COR-L47 (cell line): Measurements from ENCODE around the gene TMEM147.
A peak's percentile ranks its signal among the peaks of the same experiment; 100 is the strongest.

Experiments
- DNase-seq: peaks from one replicate; lab custom pipeline; 2025; lab: John Stamatoyannopoulos, UW

TMEM147 gene

GRCh38 chr19:35549174-35549788 lies 3.9 kb downstream of the TMEM147 start:
- DNase-seq, result peak; percentile 61

- no peak for DNase-seq
Measured at GRCh38 chr19:35549879-35550523, 4.6 kb downstream of the TMEM147 start.

- no peak for DNase-seq
Measured at GRCh38 chr19:35551091-35551810, 5.8 kb downstream of the TMEM147 start.

- no peak for DNase-seq
Measured at GRCh38 chr19:35552534-35553384, 7.3 kb downstream of the TMEM147 start.

- DNase-seq, result no peak
Measured at GRCh38 chr19:35553385-35554000, 8.1 kb downstream of the TMEM147 start.

- DNase-seq, result no peak
Measured at GRCh38 chr19:35554076-35554475, 8.7 kb downstream of the TMEM147 start.

- DNase-seq, result peak; percentile 25
Measured at GRCh38 chr19:35555301-35556005, 10.0 kb downstream of the TMEM147 start.

GRCh38 chr19:35556025-35556590 lies 10.7 kb downstream of the TMEM147 start:
- DNase-seq, result no peak

GRCh38 chr19:35556846-35557538 lies 11.6 kb downstream of the TMEM147 start:
- DNase-seq, result no peak

GRCh38 chr19:35557539-35558399 lies 12.3 kb downstream of the TMEM147 start:
- DNase-seq, result no peak

- no peak for DNase-seq
Measured at GRCh38 chr19:35558400-35559280, 13.2 kb downstream of the TMEM147 start.

GRCh38 chr19:35559281-35559659 lies 13.8 kb downstream of the TMEM147 start:
- no peak for DNase-seq

- DNase-seq, result no peak
Measured at GRCh38 chr19:35559781-35560180, 14.4 kb downstream of the TMEM147 start.

- no peak for DNase-seq
Measured at GRCh38 chr19:35560271-35560670, 14.8 kb downstream of the TMEM147 start.

GRCh38 chr19:35560677-35561076 lies 15.3 kb downstream of the TMEM147 start:
- DNase-seq, result no peak

GRCh38 chr19:35561436-35561835 lies 16.0 kb downstream of the TMEM147 start:
- DNase-seq, result no peak

GRCh38 chr19:35562336-35562735 lies 16.9 kb downstream of the TMEM147 start:
- no peak for DNase-seq

GRCh38 chr19:35562776-35563175 lies 17.4 kb downstream of the TMEM147 start:
- no peak for DNase-seq
